ENCODE results near the gene LUZP2. TPM values are rescaled to one million over a fixed set of nuclear protein-coding genes. Genes with fewer than 3 reads are reported as not detected.

Gene LUZP2
- total RNA-seq, 1 donor from 2014 or later = 0.49 TPM

- Histone ChIP-seq H3K9me3 (no peaks in the 10 kb centered on the region), H3K4me3 (no peak overlapping the region), H3K36me3 (no peaks in the 10 kb centered on the region), H3K27me3 (no peaks in the 10 kb centered on the region), H3K4me1 (no peaks in the 10 kb centered on the region), H3K27ac (no peak overlapping the region)
- intact Hi-C loops (cut with DNase I) = no loop called here
- no peak for DNase-seq (ENCODE audit: extremely low spot score in 2 of 2)
- TF ChIP-seq POLR2A (IDR thresholded peaks at IDR 0.05) (no peak), CTCF (IDR thresholded peaks at IDR 0.05) (no peak)
These were observed 12.3 kb downstream of the LUZP2 start for GRCh38 chr11:24509114-24509513.

DNA sequence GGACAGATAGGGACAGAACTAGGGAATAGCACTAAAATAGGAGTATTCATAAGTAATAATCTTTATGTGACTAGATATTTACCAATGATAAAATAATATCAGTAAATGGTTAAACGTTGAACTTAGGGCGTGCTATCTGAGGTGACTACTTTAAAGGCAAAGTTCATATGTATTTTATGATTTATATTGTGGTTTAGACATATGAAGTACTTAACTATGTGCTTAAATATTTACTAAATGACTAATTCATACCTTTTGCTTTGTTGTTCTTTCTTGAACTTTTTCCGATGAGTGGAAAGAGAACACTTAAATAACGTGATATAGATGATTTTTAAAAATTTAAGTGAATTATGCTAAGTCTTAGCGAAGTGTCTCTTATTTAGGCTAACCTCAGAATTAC is 14.7 kb downstream of the LUZP2 start:
- intact Hi-C loops (cut with DNase I) = no loop called here
- DNase-seq (ENCODE audit: extremely low spot score in 2 of 2) = no peak
- Histone ChIP-seq H3K4me1 (no peaks in the 10 kb centered on the region), H3K9me3 (no peaks in the 10 kb centered on the region), H3K36me3 (no peaks in the 10 kb centered on the region), H3K27ac (no peak overlapping the region), H3K27me3 (no peaks in the 10 kb centered on the region), H3K4me3 (no peak overlapping the region)
- TF ChIP-seq POLR2AphosphoS5 (IDR thresholded peaks at IDR 0.05; ENCODE audit: insufficient read depth in 1 of 2, low read depth in 1 of 2) = no peak
- no peak for TF ChIP-seq CTCF (IDR thresholded peaks at IDR 0.05)
- TF ChIP-seq POLR2A (IDR thresholded peaks at IDR 0.05) = no peak

DNA sequence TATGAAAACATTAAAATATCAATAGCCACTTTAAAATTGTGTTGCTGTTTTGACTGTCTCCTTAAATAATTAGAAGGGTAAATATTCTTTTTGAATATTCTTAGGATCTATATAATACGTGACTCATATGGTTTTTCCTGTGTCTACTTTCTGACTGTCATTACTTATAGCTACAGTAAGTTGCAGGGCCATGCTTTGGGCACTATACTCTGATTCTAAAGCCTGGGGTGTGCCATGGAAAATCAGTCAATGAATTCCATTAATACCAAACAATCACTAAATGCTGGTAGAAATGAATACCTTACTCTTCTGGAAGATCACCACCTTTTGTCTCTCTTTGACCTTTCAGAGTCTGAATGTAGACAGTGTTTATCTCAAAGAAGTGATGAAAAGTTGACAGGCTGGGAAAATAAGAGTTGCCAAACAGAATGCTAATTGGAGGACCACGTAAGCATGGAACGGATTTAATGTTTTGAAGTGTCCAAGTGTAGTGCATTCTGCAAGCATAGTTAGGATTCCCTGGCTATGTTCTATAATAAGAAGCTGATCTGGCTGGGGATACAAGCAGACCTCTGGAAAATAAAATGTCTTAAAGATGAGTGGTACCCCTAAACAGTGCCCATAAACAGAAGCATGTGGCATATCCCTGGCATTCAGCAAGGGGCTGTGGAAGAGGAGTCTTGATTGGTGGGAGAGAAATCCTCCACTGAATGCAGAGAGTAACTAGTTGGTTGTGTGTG is 16.8 kb downstream of the LUZP2 start:
- no peak for DNase-seq (ENCODE audit: extremely low spot score in 2 of 2)
- no peak for TF ChIP-seq POLR2A (IDR thresholded peaks at IDR 0.05)
- no peak for TF ChIP-seq CTCF (IDR thresholded peaks at IDR 0.05)
- no peak for TF ChIP-seq POLR2AphosphoS5 (IDR thresholded peaks at IDR 0.05; ENCODE audit: insufficient read depth in 1 of 2, low read depth in 1 of 2)
- intact Hi-C loops (cut with DNase I) = no loop called here
- H3K4me1 ChIP-seq = no peaks in the 10 kb centered on the region
- H3K27me3 ChIP-seq = no peaks in the 10 kb centered on the region
- H3K4me3 ChIP-seq = no peak overlapping the region
- no peaks in the 10 kb centered on the region for H3K9me3 ChIP-seq
- H3K27ac ChIP-seq = no peak overlapping the region
- no peaks in the 10 kb centered on the region for H3K36me3 ChIP-seq

- Histone ChIP-seq H3K27me3 (no peaks in the 10 kb centered on the region), H3K9me3 (no peaks in the 10 kb centered on the region), H3K27ac (no peak overlapping the region), H3K36me3 (no peaks in the 10 kb centered on the region), H3K4me3 (no peak overlapping the region), H3K4me1 (no peaks in the 10 kb centered on the region)
- intact Hi-C loops (cut with DNase I) = no loop called here
- DNase-seq (ENCODE audit: extremely low spot score in 2 of 2) = no peak
- TF ChIP-seq POLR2AphosphoS5 (IDR thresholded peaks at IDR 0.05; ENCODE audit: insufficient read depth in 1 of 2, low read depth in 1 of 2) (no peak), CTCF (IDR thresholded peaks at IDR 0.05) (no peak), POLR2A (IDR thresholded peaks at IDR 0.05) (no peak)
These were observed 17.4 kb downstream of the LUZP2 start for GRCh38 chr11:24514219-24514594.

DNA sequence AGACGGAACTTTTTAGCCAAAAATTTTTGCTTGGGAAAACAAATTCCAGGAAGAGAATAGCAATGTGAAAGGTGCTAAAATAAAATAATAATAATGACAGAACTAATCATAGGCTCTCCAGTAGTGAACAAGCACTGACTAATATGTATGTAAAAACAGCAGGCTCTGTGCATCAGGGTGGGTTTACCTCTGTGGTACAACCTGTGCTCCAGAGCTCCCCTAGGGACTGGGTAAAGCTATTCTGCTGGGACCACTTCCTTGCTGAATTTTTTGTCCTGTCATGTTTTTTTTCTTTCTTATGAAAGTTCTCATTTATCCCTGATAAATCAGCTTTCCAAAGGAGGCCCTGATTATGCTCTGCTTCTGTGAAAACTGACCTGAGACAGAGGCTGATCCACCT is 18.8 kb downstream of the LUZP2 start:
- H3K27ac ChIP-seq = no peak overlapping the region

More for the DNA sequence above, 18.8 kb downstream of the LUZP2 start:
- no peak overlapping the region for H3K4me3 ChIP-seq
- TF ChIP-seq POLR2AphosphoS5 (IDR thresholded peaks at IDR 0.05; ENCODE audit: insufficient read depth in 1 of 2, low read depth in 1 of 2) (no peak), POLR2A (IDR thresholded peaks at IDR 0.05) (no peak), CTCF (IDR thresholded peaks at IDR 0.05) (no peak)
- no peaks in the 10 kb centered on the region for H3K36me3 ChIP-seq
- DNase-seq (ENCODE audit: extremely low spot score in 2 of 2) = no peak
- no peaks in the 10 kb centered on the region for H3K27me3 ChIP-seq
- H3K4me1 ChIP-seq = no peaks in the 10 kb centered on the region
- intact Hi-C loops (cut with DNase I) = no loop called here
- H3K9me3 ChIP-seq = no peaks in the 10 kb centered on the region
